ENCODE results near the gene CHST3.

DNA sequence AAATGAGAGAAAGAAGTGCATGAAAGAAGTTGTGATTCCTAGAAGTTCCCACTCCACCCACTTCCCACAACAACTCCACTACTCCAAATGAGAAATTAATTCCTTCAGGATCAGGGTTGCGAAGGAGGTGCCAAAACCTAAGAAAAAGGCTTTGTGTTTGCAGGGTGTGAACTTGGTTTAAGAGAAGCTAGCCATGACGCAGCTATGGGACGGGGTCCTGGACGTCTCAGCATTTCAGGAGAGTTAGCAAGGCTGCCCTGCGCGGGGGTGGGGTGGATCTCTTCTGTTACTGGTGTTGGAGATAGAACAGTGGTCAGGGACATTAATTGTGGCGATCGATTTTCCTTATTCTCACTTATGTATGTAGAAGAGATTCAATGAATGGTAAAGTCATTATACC is 61.2 kb downstream of the CHST3 start:
- TF ChIP-seq, protein P1, sequence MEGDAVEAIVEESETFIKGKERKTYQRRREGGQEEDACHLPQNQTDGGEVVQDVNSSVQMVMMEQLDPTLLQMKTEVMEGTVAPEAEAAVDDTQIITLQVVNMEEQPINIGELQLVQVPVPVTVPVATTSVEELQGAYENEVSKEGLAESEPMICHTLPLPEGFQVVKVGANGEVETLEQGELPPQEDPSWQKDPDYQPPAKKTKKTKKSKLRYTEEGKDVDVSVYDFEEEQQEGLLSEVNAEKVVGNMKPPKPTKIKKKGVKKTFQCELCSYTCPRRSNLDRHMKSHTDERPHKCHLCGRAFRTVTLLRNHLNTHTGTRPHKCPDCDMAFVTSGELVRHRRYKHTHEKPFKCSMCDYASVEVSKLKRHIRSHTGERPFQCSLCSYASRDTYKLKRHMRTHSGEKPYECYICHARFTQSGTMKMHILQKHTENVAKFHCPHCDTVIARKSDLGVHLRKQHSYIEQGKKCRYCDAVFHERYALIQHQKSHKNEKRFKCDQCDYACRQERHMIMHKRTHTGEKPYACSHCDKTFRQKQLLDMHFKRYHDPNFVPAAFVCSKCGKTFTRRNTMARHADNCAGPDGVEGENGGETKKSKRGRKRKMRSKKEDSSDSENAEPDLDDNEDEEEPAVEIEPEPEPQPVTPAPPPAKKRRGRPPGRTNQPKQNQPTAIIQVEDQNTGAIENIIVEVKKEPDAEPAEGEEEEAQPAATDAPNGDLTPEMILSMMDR (conservative IDR thresholded peaks at IDR 0.05; ENCODE audit: low read depth, low read length), result no peak
- no peak for TF ChIP-seq EZH2 (IDR thresholded peaks at IDR 0.05; ENCODE audit: borderline replicate concordance, low read depth, low read length, poor library complexity, severe bottlenecking)

Measured in A673 (cell line).